Hematopoietic multipotent progenitor cell (in vitro differentiated cells): ENCODE results near the gene VIPR2. TPM values are rescaled to one million over a fixed set of nuclear protein-coding genes. Genes with fewer than 3 reads are reported as not detected.
"Not testable (repeated sequence)": the region's sequence is repeated elsewhere in the genome, so short reads cannot be mapped to it uniquely, and the experiment has no call there.

ENCODE experiments used
- DNase-seq, 3 donors: peaks; one replicate each; pipeline ENCODE4 v3.0.0-alpha.2; 2011 to 2015; ENCODE audit warnings: low read depth in 2 of 3, low spot score in 2 of 3
- total RNA-seq: library from RNA; depleted of rRNA; stranded (reverse); fragments of >200 nt; gene quantifications from one replicate; pipeline ENCODE4 v1.2.3, GENCODE V29; 2012

The VIPR2 gene
- total RNA-seq, 1 donor, result 0.27 TPM

DNA sequence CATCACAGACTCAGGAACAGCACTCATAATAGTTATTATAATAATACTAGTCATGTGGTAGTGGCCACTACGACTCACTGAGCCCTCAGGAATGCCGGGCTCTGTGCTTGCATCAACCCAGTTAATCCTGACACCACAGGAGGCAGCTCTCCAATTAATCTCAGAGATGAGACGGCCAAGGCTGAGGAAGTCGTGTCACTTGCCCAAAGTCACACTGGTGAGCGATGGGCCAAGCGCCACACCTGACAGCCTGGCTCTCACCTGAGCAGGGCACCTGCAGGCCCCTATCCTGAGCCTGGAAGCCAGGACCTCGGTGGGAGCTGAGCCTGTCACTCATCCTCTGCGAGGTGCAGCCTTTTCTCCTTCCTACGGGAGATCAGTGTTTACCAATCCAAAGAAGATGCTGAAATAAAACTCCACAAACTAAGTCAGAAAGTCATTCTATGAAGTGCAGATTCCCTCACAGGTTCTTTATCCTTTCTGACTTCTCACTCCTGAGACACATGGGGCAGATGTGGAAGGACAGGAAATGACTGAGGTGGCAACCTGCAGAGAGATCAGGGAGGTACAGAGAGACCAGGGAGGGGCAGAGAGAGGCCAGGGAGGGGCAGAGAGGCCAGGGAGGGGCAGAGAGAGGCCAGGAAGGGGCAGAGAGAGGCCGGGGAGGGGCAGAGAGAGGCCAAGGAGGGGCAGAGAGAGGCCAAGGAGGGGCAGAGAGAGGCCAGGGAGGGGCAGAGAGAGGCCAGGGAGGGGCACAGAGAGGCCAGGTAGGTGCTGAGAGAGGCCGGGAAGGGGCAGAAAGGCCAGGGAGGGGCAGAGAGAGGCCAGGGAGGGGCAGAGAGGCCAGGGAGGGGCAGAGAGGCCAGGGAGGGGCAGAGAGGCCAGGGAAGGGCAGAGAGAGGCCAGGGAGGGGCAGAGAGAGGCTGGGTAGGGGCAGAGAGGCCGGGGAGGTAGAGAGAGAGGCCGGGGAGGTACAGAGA is 38.5 kb downstream of the VIPR2 start:
- no peak for DNase-seq

GRCh38 chr7:159105066-159105780 is 39.4 kb downstream of the VIPR2 start:
- no peak for DNase-seq

GRCh38 chr7:159104188-159104920 is 40.3 kb downstream of the VIPR2 start:
- no peak for DNase-seq

DNA sequence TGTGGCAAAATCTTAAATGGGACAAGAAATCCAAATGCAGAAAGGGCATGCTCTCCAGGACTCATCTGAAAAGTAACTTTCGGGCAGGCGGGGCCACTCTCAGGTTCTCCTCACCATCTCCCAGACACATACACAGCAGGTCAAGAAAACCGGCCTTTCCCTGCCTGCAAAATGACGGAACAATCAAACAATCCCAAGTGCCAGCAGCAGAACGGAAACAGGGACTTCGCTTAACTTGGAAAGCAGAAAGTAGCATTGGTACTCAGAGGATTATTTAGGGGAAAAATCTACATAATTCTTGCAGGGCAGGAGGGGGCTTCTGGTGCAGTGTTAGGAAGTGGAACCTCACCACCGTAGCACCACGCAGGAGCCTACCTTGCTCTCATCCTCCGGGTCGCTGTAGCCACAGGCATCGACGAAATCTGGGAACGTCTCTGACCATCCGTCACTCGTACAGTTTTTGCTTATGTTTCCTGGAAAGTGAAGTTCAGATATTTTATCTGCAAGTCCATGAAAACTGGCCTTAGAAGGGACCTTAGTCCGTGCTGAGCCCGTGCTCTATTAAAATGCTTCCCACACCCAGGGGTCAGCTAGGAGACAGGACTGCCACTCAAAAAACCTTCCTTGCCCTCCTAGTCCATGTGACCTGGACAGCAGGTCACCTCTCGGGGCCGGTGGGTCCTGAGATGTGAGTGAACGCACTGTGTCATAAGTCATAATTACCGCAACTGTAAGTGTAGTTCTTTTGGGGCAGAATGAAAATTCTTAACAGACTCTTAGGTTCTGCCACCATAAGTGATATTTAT is 41.1 kb downstream of the VIPR2 start:
- DNase-seq, result no peak

DNA sequence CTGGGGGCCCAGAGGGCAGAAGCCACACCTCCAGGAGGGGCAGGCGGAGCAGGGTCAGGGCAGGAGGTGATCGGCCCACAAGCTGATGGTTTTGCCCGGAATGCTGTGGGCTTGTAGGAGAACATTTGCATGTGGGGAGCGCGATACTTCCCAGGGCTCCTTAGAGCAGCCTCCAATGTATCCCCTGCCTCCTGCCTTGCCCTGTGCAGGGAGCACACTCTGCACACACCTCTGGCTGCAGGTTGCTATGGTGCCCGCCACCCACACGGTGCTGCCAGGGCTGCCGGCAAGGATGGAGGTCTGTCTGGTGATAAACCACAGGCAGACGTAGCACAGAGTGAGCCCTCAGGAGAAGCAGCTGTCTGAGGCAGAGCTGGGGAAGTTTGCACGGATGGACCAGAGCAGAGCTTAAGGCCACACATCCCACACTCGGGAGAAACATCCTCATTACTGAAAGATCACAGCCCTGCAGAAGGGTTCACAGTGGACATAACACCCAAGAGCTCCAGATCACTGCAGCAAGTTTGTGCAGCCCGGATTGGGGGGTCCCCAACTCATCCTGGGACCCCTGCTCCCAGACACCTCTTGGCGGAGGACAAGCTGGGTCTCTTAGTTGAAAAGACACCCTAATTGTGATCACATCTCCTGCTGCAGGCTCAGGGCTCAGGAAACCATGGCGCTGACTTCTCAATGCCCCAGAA is 41.8 kb downstream of the VIPR2 start:
- DNase-seq, result no peak

- not testable (repeated sequence) for DNase-seq
These were observed 43.0 kb downstream of the VIPR2 start for GRCh38 chr7:159101661-159102091.

DNA sequence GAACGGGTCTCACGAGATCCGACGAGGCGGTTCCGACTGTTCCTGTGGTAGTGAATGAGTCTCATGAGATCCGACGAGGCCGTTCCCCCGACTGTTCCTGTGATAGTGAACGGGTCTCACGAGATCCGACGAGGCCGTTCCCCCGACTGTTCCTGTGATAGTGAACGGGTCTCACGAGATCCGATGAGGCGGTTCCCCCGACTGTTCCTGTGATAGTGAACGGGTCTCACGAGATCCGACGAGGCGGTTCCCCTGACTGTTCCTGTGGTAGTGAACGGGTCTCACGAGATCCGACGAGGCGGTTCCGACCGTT is 43.6 kb downstream of the VIPR2 start:
- not testable (repeated sequence) for DNase-seq

GRCh38 chr7:159100281-159101082 is 44.2 kb downstream of the VIPR2 start:
- not testable (repeated sequence) for DNase-seq

DNA sequence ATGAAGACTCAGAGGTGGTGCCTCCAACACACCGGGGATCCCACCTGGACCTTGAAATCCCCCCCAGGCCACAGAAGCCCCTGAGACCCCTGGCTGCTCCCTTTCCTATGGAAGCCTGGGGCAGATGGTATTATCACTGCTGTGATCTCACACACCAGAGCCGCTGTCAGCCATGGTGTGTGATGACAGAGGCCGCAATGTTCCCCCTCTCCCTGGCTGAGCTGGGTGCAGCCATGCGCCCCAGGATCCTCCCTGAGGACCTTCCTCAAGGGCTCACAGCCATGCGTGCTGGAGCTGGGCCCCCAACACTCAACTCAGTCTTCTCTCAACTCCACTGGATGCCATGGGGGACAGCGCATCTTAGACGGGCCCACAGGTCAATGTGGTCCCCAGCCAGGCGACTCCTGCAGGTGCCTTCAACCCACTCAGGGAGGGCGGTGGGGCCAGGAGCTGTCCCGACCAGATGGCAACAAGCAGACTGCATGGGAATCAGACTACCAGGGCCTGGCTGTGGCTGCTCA is 44.9 kb downstream of the VIPR2 start:
- no peak for DNase-seq

- no peak for DNase-seq
These were observed 45.6 kb downstream of the VIPR2 start for GRCh38 chr7:159098811-159099655.

DNA sequence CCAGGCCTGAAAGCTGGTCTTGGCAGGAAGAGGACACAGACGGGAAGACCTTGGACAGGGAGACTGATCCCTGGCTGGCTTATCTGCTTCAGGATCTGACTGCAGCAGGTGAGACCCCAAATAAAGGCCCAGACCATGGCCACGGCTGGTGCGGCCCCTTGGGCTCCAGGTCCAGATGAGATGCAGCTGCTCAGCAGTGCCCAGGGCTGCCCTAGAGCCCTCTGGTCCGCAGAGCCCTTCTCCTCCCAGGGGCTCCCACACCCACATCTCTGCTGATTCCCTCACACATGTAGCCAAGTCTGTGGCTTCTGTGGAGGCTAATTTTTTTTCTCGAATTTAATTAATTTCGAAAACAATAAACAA is 46.3 kb downstream of the VIPR2 start:
- no peak for DNase-seq

DNA sequence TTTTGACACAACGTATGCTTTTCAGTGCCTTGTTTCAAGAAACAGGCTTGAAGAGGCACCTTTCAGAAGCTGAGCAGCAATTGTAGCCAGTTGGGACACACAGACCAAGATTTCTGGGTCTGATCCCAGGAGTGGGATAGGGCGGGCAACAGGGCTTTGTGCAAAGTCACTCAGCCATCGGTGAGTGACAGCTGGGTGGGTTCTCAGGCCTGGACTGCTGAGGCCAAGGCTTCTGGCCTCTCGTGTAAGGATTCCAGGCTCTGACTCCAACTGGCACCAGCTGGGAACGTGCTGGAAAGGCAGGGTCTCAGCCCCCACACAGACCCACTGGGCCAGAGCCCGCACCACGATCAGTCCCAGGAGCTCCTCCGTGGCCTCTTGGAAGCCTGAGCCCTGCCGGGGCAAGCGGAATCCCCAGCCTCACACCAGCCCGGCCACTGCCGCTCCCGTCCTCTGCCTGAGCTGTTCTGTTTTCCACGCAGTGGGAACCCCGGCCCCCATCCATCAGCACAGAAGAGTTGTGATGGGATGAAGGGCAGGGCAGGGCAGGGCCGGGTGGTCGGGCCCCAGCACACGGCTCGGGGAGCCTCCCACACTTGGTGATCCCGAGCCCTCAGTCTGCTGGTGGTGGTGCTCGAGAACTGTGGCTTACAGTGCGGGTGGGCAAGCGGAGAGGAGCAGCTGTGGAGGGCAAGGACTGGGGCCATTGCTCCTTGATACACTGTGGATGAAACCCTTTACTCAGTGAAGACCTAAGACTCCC is 46.8 kb downstream of the VIPR2 start:
- DNase-seq, result no peak

DNA sequence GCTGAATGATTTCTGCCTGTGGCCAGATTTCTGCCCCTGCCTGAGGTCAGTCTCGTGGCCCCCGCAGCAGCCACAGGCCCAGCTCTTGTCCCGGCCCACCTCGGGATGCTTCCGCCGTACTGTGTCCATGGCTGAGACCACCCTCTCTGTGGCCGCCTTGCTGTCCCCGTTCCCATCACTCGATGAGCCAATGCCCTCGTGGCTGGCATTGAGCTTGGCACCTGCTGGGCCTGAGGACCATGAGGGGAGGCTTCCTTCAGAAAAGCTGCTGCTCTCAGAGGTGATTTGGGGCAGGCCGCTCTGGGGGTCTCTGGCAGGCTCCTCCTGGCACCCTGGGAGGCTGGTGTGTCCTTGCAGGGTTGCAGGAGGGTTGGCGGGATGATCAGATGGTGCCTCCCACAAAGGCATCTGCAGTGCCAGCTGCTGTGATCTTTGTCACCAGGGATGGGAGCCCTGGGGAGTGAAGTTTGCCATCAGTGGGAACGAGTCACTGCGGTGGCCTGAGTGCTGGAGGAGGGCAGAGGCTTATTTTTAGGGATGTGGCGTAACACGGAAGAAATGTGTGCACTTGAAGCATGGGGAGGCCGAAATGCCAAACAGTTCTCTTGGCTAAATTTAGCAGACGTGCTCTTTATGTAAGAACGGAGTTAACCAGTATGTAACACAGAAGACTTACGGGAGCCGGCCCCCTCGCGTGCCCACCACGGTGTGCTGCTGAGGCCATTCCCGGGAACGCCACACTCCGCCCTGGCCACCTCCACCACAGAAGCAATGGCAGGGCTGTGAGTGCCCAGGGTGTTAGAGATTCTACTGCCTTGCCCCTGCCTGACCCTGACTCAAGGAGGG is 47.7 kb downstream of the VIPR2 start:
- no peak for DNase-seq

GRCh38 chr7:159095979-159096411 is 48.7 kb downstream of the VIPR2 start:
- DNase-seq, result no peak

- no peak for DNase-seq
These were observed 49.5 kb downstream of the VIPR2 start for GRCh38 chr7:159094919-159095915.
